DND-41 (cell line): ENCODE measurements around the gene FCN1.

Experiments used
- ATAC-seq: fragments of 200-7000 bp; cut with Tn5 transposase; 3 replicates; pipeline ENCODE4 v1.9.1; 2021; ENCODE audit warnings: low read depth; ENCODE audit not compliant: insufficient read depth
- DNase-seq: peaks from one replicate; pipeline ENCODE4 v3.0.0-alpha.2; 2020
- H2AFZ ChIP-seq: 2 replicates; pipeline ENCODE4 v1.6.0; 2012; ENCODE audit warnings: low read depth, low read length
- H3K27ac ChIP-seq: 2 replicates; pipeline ENCODE4 v1.5.1; 2012; ENCODE audit warnings: low read length, inconsistent platforms
- H3K27me3 ChIP-seq: fragments of 200-600 bp; sonication (generic); 2 replicates; pipeline ENCODE4 v1.6.0; 2012; ENCODE audit warnings: low read length, mild to moderate bottlenecking, inconsistent platforms; ENCODE audit not compliant: insufficient read depth, poor library complexity
- H3K36me3 ChIP-seq: 2 replicates; pipeline ENCODE4 v1.5.1; 2012; ENCODE audit warnings: low read length, inconsistent platforms; ENCODE audit not compliant: insufficient read depth
- H3K4me1 ChIP-seq: 2 replicates; pipeline ENCODE4 v1.5.1; 2012; ENCODE audit warnings: mild to moderate bottlenecking, low read length; ENCODE audit not compliant: insufficient read depth
- H3K4me2 ChIP-seq: 2 replicates; pipeline ENCODE4 v1.6.0; 2012; ENCODE audit warnings: mild to moderate bottlenecking, moderate library complexity, low read length, inconsistent platforms; ENCODE audit not compliant: insufficient read depth
- H3K4me3 ChIP-seq, 2 experiments: fragments of 200-600 bp in 1 of 2; shearing (Covaris generic) in 1 of 2; 2 replicates each; pipeline ENCODE4 v1.5.1; 2012 to 2016; ENCODE audit warnings: inconsistent platforms in 2 of 2, low read length in 2 of 2, mild to moderate bottlenecking in 2 of 2, low read depth in 1 of 2, moderate library complexity in 1 of 2
- H3K79me2 ChIP-seq: 2 replicates; pipeline ENCODE4 v1.6.0; 2012; ENCODE audit warnings: low read length, inconsistent platforms; ENCODE audit not compliant: insufficient read depth
- H3K9ac ChIP-seq: 2 replicates; pipeline ENCODE4 v1.6.0; 2012; ENCODE audit warnings: low read depth, mild to moderate bottlenecking, inconsistent platforms, low read length, moderate library complexity
- H3K9me3 ChIP-seq: 2 replicates; pipeline ENCODE4 v1.5.1; 2012; ENCODE audit warnings: low read length, moderate library complexity, mild to moderate bottlenecking, inconsistent platforms; ENCODE audit not compliant: insufficient read depth, severe bottlenecking
- H4K20me1 ChIP-seq: 2 replicates; pipeline ENCODE4 v1.6.0; 2012; ENCODE audit warnings: low read length; ENCODE audit not compliant: insufficient read depth
- EZH2 ChIP-seq: IDR thresholded peaks from 3 replicates; pipeline ENCODE4 v1.6.1; 2012; ENCODE audit warnings: borderline replicate concordance, low read depth, mild to moderate bottlenecking, moderate library complexity, low read length, inconsistent platforms; ENCODE audit not compliant: severe bottlenecking
- TF ChIP-seq, protein P1 (sequence below): IDR thresholded peaks from 2 replicates; pipeline ENCODE4 v1.5.1; 2012; ENCODE audit warnings: borderline replicate concordance, low read length, moderate library complexity, mild to moderate bottlenecking; ENCODE audit not compliant: poor library complexity, severe bottlenecking; ENCODE audit errors: extremely low read depth

FCN1 gene

DNA sequence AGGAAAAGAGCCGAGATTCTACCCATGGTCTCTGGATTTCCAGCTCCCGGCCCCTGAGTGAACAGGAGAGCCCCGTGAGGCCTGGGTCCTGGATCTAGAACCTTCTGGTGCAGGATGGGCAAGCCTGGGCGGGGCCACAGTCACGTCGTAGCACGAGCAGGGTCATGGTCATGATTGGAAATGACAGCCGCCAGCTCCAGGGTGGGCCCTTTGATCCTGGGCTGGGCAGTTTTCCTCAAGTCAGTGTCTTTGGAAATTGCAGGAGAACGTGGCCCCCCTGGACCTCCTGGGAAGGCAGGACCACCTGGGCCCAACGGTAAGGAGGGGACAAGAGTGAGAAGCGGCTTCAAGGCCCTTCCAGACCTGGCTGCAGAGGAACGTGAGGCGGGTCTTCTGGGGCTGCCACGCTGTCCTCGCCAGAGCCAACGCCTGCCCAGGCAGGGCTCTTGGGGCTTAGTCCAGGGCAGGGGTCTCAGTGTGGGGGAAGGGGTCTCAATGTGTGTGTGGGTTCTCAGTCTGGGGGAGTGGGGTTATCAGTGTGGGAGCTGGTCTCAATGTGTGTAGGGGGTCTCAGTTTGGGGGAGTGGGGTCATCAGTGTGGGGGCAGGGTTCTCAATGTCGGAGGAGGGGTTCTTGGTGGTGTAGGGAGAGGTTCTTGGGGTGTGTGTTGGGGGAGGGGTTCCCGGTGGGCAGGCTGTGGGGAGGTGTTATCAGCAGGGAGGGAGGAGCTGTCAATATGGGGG lies 34.5 kb downstream of the FCN1 start:
- TF ChIP-seq EZH2 = no peak
- TF ChIP-seq, protein P1, sequence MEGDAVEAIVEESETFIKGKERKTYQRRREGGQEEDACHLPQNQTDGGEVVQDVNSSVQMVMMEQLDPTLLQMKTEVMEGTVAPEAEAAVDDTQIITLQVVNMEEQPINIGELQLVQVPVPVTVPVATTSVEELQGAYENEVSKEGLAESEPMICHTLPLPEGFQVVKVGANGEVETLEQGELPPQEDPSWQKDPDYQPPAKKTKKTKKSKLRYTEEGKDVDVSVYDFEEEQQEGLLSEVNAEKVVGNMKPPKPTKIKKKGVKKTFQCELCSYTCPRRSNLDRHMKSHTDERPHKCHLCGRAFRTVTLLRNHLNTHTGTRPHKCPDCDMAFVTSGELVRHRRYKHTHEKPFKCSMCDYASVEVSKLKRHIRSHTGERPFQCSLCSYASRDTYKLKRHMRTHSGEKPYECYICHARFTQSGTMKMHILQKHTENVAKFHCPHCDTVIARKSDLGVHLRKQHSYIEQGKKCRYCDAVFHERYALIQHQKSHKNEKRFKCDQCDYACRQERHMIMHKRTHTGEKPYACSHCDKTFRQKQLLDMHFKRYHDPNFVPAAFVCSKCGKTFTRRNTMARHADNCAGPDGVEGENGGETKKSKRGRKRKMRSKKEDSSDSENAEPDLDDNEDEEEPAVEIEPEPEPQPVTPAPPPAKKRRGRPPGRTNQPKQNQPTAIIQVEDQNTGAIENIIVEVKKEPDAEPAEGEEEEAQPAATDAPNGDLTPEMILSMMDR = no peak
- no peaks in the 10 kb centered on the region for H3K79me2 ChIP-seq

DNA sequence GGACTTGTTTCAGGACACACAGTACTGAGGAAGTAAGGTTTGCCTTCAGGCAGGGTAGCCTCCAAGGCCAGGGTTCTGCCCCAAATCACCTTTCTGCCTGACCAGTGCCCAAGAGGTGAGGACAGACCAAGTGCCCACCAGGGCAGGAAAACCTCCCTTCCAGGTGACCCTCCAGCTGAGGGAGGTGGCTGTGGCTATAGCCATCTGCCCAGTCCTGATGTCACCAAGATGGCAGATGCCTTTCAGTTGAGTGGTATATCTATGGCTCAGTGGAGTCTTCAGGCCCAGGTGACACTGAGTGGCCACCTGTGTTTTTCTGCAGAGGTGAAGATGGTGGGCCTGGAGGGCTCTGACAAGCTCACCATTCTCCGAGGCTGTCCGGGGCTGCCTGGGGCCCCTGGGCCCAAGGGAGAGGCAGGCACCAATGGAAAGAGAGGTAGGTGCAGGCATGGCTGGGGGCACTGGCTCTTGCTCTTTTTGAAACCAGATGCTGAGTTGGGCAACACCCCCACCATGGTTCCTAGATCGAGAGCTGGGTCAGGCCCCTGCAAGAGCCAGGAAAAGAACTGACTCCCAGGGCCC lies 35.4 kb downstream of the FCN1 start:
- Histone ChIP-seq H3K4me1 (no peaks in the 10 kb centered on the region), H4K20me1 (no peaks in the 10 kb centered on the region), H3K79me2 (no peaks in the 10 kb centered on the region), H3K27ac (no peak overlapping the region), H3K4me3 (no peak overlapping the region), H3K9me3 (no peaks in the 10 kb centered on the region), H3K4me2 (no peak overlapping the region), H3K36me3 (no peaks in the 10 kb centered on the region), H2AFZ (no peak overlapping the region), H3K9ac (no peak overlapping the region), H3K27me3 (no peaks in the 10 kb centered on the region)
- no peak for ATAC-seq
- no peak for TF ChIP-seq EZH2
- TF ChIP-seq, protein P1 = no peak
- no peak for DNase-seq

More for the DNA sequence above, 34.5 kb downstream of the FCN1 start:
- H3K9ac ChIP-seq = no peak overlapping the region
- no peaks in the 10 kb centered on the region for H4K20me1 ChIP-seq
- no peaks in the 10 kb centered on the region for H3K9me3 ChIP-seq
- H3K4me2 ChIP-seq = no peak overlapping the region
- H3K27ac ChIP-seq = no peak overlapping the region
- ATAC-seq (no peak), DNase-seq (no peak)
- H3K4me3 ChIP-seq = no peak overlapping the region
- no peaks in the 10 kb centered on the region for H3K36me3 ChIP-seq
- no peak overlapping the region for H2AFZ ChIP-seq
- no peaks in the 10 kb centered on the region for H3K27me3 ChIP-seq
- H3K4me1 ChIP-seq = no peaks in the 10 kb centered on the region

DNA sequence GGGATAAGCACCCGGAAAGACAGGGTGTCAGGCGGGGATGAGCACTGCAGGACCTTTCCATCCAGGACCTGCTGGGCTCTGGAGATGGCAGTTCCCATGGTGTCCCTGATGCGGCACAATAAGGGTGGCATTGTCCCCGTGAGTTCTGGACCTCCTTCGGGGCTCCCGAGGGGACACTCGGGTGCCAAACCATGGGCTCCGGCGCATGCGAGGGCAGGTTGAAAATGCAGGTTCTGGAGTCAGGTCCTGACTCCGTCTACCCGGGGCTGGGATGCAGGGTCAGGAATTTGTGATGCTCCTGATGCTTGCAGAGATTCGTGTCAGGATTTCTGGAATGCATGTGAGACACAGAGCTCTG lies 36.4 kb downstream of the FCN1 start:
- no peak overlapping the region for H3K4me3 ChIP-seq
- H3K36me3 ChIP-seq = no peaks in the 10 kb centered on the region
- H3K9ac ChIP-seq = no peak overlapping the region
- no peaks in the 10 kb centered on the region for H4K20me1 ChIP-seq
- H3K27ac ChIP-seq = no peak overlapping the region
- ATAC-seq (no peak), DNase-seq (no peak)
- no peak overlapping the region for H3K4me2 ChIP-seq
- TF ChIP-seq EZH2 = no peak
- TF ChIP-seq, protein P1 = no peak
- no peak overlapping the region for H2AFZ ChIP-seq
- no peaks in the 10 kb centered on the region for H3K79me2 ChIP-seq
- H3K4me1 ChIP-seq = no peaks in the 10 kb centered on the region
- H3K27me3 ChIP-seq = no peaks in the 10 kb centered on the region
- no peaks in the 10 kb centered on the region for H3K9me3 ChIP-seq
